ENCODE measurements around the gene SLC2A5. TPM values are rescaled to one million over a fixed set of nuclear protein-coding genes. Genes with fewer than 3 reads are reported as not detected.

SLC2A5 gene
- polyA plus RNA-seq, 1 experiment = 0.21 TPM

DNA sequence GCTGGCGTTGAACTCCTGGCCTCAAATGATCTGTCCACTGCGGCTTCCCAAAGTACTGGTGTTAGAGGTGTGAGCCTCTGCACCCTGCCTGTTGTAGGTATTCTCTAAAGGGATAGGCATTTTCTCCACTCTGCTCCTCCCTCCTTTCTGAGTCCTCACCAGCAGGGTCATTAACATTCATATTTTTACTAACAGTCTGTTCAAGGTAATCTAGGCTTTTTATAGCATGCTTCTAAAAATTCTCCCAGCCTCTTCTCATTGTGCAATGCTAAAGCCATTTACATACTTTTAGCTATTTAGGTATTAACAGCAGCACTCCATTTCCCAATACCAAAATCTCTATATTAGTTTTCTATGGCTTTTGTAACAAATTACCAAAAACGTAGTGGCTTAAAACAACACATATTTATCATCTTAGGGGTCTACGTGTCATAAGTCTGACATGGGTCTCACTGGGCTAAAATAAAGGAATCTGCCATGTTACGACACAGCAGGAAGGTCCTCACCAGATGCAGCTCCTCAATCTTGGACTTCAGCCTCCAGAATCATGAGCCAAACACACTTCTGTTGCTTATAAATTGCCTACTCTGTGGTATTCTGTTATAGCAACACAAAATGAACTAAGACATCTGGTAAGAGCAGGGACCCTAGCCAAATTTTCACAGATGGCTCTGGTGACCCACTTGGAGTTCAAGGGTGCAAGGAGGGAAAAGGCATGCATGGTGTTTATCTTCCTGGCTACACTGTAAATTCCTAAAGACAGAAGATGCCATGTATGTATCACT, 40.3 kb downstream of the SLC2A5 start:
- TF ChIP-seq, protein P1, sequence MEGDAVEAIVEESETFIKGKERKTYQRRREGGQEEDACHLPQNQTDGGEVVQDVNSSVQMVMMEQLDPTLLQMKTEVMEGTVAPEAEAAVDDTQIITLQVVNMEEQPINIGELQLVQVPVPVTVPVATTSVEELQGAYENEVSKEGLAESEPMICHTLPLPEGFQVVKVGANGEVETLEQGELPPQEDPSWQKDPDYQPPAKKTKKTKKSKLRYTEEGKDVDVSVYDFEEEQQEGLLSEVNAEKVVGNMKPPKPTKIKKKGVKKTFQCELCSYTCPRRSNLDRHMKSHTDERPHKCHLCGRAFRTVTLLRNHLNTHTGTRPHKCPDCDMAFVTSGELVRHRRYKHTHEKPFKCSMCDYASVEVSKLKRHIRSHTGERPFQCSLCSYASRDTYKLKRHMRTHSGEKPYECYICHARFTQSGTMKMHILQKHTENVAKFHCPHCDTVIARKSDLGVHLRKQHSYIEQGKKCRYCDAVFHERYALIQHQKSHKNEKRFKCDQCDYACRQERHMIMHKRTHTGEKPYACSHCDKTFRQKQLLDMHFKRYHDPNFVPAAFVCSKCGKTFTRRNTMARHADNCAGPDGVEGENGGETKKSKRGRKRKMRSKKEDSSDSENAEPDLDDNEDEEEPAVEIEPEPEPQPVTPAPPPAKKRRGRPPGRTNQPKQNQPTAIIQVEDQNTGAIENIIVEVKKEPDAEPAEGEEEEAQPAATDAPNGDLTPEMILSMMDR (IDR thresholded peaks at IDR 0.05; ENCODE audit: low read depth, low read length) = no peak
- Histone ChIP-seq H3K27me3 (ENCODE audit: control insufficient read depth, insufficient read depth, low read length) (peaks cover 26% of the 10 kb centered on the region), H3K27ac (ENCODE audit: low read depth, low read length) (no peak overlapping the region), H3K4me3 (ENCODE audit: low read depth, low read length) (no peak overlapping the region), H3K9me3 (ENCODE audit: control insufficient read depth, insufficient read depth, low read length) (peaks cover 23% of the 10 kb centered on the region)
- POLR2A ChIA-PET = interaction anchor here (0.6 to 0.8 kb wide), 3 partner anchors 24 to 503 kb away, joined by 3 to 6 read pairs (median 6); no protein-coding TSS in a partner anchor
- peak; percentile 27 for DNase-seq (ENCODE audit: low read depth, low spot score)
- CTCF ChIA-PET = interaction anchor here (2.0 kb wide), 1 partner anchor 24 kb away, joined by 12 read pairs; no protein-coding TSS in a partner anchor

DNA sequence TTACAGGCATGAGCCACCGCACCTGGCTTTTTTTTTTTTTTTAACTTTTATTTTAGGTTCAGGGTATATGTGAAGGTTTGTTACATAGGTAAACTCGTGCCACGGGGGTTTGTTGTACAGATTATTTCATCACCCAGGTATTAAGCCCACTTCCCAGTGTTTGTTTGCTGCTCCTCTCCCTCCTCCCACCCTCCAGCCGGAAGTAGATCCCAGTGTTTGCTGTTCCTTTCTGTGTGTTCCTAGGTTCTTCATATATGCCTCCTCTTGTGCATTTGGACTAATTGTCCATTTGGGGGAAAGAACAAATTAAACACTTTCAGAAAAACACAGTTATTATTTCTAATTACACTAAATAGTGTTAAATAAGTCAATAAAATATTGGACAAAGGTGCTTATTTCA, 42.1 kb downstream of the SLC2A5 start:
- Histone ChIP-seq H3K4me3 (ENCODE audit: low read depth, low read length) (no peak overlapping the region), H3K27ac (ENCODE audit: low read depth, low read length) (no peak overlapping the region), H3K27me3 (ENCODE audit: control insufficient read depth, insufficient read depth, low read length) (peaks cover 26% of the 10 kb centered on the region), H3K9me3 (ENCODE audit: control insufficient read depth, insufficient read depth, low read length) (peaks cover 23% of the 10 kb centered on the region)
- TF ChIP-seq, protein P1 (IDR thresholded peaks at IDR 0.05; ENCODE audit: low read depth, low read length) = no peak
- ChIA-PET CTCF (no interaction called here), POLR2A (no interaction called here)
- no peak for DNase-seq (ENCODE audit: low read depth, low spot score)

DNA sequence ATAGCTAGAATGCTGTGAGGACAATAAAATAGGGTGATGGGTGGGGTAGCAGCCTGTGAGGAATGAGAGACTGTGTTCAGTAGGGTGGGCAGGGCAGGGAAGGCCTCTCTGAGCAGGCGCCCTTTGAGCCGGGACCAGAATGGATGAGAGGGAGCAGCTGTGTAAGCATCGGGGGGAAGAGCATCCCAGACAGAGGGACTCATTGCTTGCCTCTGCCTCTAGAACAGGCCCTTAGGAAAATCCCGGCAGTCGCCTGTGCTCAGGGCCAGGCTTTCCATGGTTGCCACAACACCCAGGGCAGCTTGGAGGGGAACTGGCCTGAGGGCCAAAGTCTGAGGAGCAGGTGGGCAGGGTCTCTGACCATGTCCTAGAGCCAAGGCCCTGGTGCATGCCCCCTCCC, 44.0 kb downstream of the SLC2A5 start:
- DNase-seq (ENCODE audit: low read depth, low spot score) = no peak
- Histone ChIP-seq H3K9me3 (ENCODE audit: control insufficient read depth, insufficient read depth, low read length) (peaks cover 4% of the 10 kb centered on the region), H3K27ac (ENCODE audit: low read depth, low read length) (no peak overlapping the region), H3K27me3 (ENCODE audit: control insufficient read depth, insufficient read depth, low read length) (peaks cover 19% of the 10 kb centered on the region), H3K4me3 (ENCODE audit: low read depth, low read length) (no peak overlapping the region)
- POLR2A ChIA-PET = no interaction called here
- TF ChIP-seq, protein P1 (IDR thresholded peaks at IDR 0.05; ENCODE audit: low read depth, low read length) = no peak
- CTCF ChIA-PET = interaction anchor here (0.7 kb wide), 1 partner anchor 21 kb away, joined by 3 read pairs; no protein-coding TSS in a partner anchor

DNA sequence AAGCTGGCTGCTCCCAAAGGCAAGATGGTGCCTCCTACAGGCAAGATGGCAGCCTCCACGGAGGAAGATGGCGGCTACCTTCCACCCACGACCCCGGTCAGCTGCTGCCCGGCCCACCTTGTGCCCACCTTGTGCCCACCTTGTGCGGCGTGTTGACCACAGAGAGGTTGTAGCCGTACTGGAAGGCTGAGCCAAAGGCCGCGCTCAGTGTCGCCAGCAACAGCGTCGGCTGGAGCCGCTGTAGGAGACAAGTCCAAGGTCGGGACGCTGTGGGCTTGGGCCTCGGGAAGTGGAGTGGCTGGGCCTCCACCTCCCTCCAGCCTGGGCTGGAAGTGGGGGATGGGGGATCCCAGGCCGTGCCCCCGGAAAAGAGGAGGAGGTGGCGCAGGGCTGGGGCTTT, 44.6 kb downstream of the SLC2A5 start:
- CTCF ChIA-PET = no interaction called here
- POLR2A ChIA-PET = interaction anchor here (0.6 kb wide), 1 partner anchor 56 kb away, joined by 5 read pairs; no protein-coding TSS in a partner anchor

More for the DNA sequence above, 44.6 kb downstream of the SLC2A5 start:
- Histone ChIP-seq H3K4me3 (ENCODE audit: low read depth, low read length) (no peak overlapping the region), H3K27ac (ENCODE audit: low read depth, low read length) (no peak overlapping the region), H3K9me3 (ENCODE audit: control insufficient read depth, insufficient read depth, low read length) (peaks cover 3% of the 10 kb centered on the region), H3K27me3 (ENCODE audit: control insufficient read depth, insufficient read depth, low read length) (peaks cover 19% of the 10 kb centered on the region)
- TF ChIP-seq, protein P1 (IDR thresholded peaks at IDR 0.05; ENCODE audit: low read depth, low read length) = no peak
- DNase-seq (ENCODE audit: low read depth, low spot score) = no peak
